ENCODE data around the gene PSMC2. TPM values are rescaled to one million over a fixed set of nuclear protein-coding genes. Genes with fewer than 3 reads are reported as not detected.
A peak's percentile ranks its signal among the peaks of the same experiment; 100 is the strongest.

PSMC2 gene
- polyA plus RNA-seq (ENCODE audit: insufficient read length in 10 of 10), result 100 to 1,000 TPM in 3 of 10 donors, 10 to 100 TPM in 7; 89.2 to 105 (median 96.8) TPM
- long read RNA-seq, donor 1, transcript PSMC2-201 (12 exons, 2,637 nt), result major isoform, 29 of 40 reads
- long read RNA-seq, donor 1, partial matches to known transcripts, result 10 of 40 reads
- long read RNA-seq, donor 1, other reads (novel, unspliced or antisense), result 0 of 40 reads
- long read RNA-seq, donor 2, transcript PSMC2-201 (12 exons, 2,637 nt), result major isoform, 21 of 32 reads
- long read RNA-seq, donor 2, partial matches to known transcripts, result 11 of 32 reads
- long read RNA-seq, donor 2, other reads (novel, unspliced or antisense), result 0 of 32 reads
- long read RNA-seq, donor 3, result 0 reads
- long read RNA-seq, donor 4, transcript PSMC2-201 (12 exons, 2,637 nt), result major isoform, 21 of 31 reads
- long read RNA-seq, donor 4, partial matches to known transcripts, result 9 of 31 reads
- long read RNA-seq, donor 4, other reads (novel, unspliced or antisense), result 0 of 31 reads
- long read RNA-seq, donor 5, transcript PSMC2-201 (12 exons, 2,637 nt), result major isoform, 19 of 42 reads
- long read RNA-seq, donor 5, partial matches to known transcripts, result 23 of 42 reads
- long read RNA-seq, donor 5, other reads (novel, unspliced or antisense), result 0 of 42 reads
- long read RNA-seq, donor 6, transcript PSMC2-201 (12 exons, 2,637 nt), result major isoform, 28 of 55 reads
- long read RNA-seq, donor 6, partial matches to known transcripts, result 27 of 55 reads
- long read RNA-seq, donor 6, other reads (novel, unspliced or antisense), result 0 of 55 reads
- long read RNA-seq, donor 7, transcript PSMC2-201 (12 exons, 2,637 nt), result major isoform, 23 of 28 reads
- long read RNA-seq, donor 7, partial matches to known transcripts, result 5 of 28 reads
- long read RNA-seq, donor 7, other reads (novel, unspliced or antisense), result 0 of 28 reads
- long read RNA-seq, donor 8, transcript PSMC2-201 (12 exons, 2,637 nt), result major isoform, 14 of 35 reads
- long read RNA-seq, donor 8, partial matches to known transcripts, result 21 of 35 reads
- long read RNA-seq, donor 8, other reads (novel, unspliced or antisense), result 0 of 35 reads
- long read RNA-seq, donor 9, partial matches to known transcripts, result 0 of 1 reads
- long read RNA-seq, donor 9, other reads (novel, unspliced or antisense), result 0 of 1 reads

DNA sequence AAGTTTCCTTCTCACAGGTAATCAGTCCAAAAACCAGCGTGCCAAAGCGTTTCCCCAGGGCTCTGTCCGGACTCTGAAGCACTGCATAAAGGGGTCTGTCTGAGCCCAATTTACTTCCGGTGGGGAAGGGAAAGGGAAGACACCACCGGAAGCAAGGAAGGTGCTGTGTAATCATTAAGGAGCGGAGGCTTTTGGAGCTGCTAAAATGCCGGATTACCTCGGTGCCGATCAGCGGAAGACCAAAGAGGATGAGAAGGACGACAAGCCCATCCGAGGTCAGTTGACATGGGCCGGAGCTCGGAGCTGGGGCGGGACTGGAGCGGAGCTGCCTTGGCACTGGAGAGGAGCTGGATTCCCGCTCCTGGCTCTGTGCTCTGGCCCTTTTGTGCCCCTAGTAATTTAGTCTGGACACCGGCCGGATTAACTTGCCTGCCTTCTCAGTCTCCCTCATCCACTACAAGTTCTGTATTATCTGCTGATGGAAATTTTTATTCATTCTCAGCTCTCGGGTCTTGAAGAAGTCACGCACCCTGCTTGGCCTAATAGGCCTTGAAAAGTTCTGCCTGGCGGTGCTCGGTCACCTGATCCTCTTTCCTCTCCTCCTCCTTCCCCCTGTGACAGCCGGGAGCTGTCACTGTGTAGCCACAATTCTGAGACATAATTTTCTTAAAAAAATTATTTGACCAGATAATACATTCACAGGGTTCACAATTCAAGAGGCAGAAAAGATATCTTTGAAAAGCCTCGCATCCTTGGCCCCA lies at the start of gene PSMC2:
Gene PSMC2 (plus strand): TSS at position 137 of the 761 bp plus-strand sequence. CDS start 69 bp downstream, at position 206.
- DNase-seq, result peak; percentile 93 to 98 (median 94)

DNA sequence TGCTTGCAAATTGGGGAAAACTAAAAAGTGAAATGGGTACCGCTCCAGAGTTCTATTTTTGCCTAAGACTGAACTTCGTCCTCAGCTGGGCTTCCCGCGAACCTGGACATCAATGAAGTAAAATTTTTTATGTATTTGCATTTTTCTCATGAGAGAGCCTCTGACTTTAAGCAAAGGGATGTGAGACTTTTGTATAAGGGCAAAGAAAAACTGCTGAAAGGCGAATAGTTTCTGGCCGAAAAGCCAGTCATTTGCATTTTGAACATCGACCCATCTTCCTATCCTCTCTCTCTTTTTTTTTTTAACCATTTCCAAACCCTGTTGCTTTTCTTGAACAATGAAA lies 49.6 kb upstream of the PSMC2 start:
- DNase-seq, result no peak

DNA sequence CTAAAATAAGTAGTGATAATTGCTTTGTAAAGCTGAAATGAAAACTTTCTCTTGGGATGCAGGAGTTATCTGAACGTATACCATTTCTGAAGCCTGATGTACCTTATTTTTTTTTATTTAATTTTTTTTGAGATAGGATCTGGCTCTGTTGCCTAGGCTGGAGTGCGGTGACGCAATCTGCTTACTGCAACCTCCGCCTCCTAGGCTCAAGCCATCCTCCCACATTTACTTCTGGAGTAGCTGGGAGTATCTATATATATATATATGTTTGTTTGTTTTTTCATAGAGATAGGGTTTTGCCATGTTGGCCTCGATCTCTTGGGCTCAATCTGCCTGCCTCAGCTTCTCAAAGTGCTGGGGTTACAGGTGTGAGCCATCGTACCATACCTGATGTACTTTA lies 47.8 kb upstream of the PSMC2 start:
- no peak for DNase-seq

DNA sequence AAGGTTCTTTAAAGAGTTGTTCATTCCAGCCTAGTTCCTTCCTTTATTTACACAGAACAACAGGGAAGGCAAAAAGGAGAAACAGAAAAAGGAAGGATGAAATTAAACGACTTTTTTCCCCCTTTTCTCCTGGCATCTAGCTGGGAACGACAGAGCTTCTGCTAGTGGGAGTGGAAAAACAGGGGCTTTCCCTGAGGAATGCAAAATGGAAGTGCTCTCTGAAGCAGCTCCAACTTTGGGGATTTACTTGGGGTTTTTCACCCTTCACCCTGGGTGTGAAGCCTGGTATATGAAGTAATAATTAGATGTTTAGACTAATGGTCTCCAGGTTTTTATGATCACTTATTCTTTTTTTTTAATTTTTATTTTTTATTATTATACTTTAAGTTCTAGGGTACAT lies 46.0 kb upstream of the PSMC2 start:
- no peak for DNase-seq

DNA sequence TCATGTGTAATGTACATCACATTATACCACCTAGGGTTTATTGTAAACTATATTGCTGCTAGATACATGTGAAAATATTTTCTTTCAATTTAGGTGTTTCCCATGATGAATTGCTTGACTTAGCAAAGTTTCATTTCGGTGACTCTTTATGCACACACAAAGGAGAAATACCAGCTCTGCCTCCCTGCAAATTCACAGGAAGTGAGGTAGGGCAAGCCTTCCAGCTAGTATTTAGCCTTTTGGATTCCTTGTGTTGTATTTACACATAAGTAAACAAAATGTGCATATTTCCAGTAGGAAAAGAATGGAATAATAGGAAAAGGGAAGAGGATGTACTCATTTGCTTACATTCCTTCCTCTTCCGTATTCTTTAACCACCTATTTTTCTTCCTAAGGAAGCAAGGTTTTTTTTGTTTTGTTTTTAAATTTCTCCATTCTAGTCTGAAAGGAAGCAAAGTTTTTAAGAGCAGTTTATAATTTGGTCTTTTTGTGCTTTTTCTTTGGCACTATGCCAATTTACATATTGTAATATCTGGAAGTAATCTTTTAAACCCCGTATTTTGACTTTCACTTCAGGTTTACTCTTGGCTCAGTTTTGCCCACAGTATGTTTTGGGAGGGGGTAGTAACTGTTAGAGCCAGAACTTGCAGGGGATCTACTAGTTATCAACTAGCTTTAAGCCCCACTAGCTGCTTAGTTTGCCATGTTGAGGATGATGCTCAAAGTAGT lies 39.8 kb upstream of the PSMC2 start:
- DNase-seq, result no peak

DNA sequence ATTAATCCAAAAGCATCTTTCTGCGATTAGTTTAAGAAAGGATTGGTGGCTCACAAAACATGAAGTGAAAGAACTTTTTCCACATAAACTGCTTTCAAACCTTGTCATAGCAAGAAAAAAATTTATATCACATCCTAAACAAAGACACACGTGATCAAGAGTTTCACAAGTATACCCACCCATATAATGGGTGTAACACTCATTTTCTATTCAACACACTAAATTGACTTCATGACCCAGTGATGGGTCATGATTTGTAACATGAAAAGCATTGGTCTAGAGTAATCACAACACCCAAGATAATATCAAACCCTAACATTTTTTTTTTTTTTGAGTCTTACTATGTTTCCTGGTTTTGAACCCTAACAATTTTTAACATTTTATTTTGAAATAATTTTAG lies 32.6 kb upstream of the PSMC2 start:
- no peak for DNase-seq

DNA sequence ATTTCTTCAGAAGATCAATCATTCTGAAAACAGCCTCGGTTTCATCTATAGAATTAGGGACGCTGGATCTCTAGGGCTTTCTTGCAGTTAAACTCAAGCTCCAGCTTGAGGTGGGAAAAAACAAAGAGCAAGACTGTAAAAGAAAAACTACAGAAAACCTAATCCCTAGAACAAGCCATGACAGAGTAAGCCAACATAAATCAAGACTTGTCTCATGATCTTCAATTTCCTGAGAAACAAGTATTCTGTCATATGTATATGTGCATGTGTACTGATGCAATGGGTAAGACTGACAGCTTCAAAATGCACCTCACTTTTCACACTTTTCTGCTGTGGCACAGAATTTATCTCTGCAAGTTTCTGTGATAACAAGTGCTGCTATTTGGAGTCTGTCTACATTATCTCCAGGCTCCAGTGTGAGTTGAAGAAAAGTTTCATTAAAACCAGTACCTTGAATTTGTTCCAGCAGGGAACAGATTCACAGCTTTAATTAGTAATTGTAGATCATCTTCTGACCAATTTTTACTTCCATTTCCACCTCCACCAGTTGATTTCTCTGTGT lies 31.0 kb upstream of the PSMC2 start:
- DNase-seq, result no peak

DNA sequence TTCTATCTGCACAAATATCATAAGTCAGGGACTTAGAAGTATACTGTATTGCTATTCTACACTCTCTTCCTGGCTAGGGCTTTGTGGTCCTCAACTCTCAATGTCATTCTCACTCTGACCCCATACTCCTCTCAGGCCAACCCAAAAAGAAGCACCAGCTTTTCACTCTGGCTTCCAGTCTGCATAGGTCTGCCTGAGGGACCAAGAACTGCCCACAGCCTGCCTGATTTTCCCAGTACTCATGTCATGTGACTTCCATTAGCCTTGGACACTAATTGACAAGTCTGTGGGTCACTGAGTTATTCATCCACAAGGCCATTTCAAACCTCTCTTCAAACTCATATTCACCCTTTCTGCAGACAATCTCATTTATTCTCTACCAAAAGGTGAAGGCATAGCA lies 30.4 kb upstream of the PSMC2 start:
- no peak for DNase-seq

DNA sequence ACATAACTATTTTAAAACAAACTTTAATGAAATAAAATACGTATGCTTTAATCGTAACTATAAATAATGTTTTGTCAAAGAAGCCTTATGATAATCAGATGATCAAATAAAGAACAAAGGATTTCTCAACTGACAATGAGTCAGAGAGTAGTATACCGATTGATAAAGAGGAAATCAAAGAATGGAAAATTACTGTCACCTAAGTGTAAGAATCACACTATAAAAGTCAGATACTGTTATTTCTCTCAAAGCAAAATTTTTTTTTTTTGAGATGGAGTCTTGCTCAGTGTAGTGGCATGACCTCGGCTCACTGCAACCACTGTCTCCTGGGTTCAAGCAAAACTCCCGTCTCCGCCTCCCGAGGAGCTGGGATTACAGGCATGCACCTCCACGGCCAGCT lies 21.7 kb upstream of the PSMC2 start:
- DNase-seq, result no peak

DNA sequence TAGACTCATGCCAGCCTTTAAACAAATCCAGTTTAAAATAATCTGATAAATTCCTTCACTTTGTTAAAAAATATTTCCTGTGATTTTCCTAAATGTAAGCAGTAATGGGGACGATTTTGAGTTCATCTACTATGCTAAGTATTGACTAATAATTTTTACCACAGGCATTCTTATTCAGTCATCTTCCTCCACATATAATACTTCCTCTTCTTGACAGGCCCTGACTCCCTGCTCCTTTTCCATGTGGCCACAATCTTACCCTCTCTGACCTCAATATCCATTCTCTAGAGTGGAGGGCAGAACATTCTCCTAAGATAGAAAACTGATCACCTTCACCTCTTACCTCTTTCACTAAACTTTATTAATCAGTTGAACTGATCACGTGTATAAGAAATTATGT lies 10.7 kb upstream of the PSMC2 start:
- no peak for DNase-seq

DNA sequence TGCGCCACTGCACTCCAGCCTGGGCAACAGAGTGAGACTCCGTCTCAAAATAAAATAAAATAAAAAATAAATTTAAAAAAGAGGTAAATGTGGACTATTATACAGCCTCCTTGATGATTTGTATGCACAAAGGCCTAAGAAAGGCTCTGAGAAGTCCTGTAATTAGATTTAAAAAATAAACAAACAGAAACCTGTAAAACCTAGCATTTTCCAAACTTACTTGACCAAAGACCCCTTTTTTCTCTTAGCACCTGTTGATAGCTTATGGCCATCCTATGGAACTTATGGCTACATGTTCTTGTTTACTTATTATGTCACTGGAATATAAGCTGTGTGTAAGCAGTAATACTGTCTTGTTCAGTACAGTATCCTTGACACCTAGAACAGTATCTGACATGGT lies 8.6 kb upstream of the PSMC2 start:
- no peak for DNase-seq

DNA sequence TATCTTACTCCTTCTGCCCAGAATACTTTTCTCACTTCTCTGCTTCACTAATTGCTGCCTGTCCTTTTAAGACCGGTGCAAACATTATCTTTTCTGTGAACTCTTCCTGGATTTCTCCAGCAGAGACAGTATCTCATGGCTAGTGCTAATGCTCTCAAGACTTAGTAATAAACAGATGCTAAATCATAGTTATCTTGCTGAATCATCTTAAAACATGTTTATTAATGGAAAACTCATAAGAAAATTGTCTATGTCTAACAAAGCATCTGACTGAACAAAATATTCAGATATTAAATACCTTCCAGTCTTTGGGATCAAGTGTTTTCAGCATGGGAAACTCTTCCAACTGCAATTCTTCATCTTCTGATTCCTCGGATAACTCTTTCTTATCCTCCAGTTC lies 6.0 kb upstream of the PSMC2 start:
- DNase-seq, result no peak

DNA sequence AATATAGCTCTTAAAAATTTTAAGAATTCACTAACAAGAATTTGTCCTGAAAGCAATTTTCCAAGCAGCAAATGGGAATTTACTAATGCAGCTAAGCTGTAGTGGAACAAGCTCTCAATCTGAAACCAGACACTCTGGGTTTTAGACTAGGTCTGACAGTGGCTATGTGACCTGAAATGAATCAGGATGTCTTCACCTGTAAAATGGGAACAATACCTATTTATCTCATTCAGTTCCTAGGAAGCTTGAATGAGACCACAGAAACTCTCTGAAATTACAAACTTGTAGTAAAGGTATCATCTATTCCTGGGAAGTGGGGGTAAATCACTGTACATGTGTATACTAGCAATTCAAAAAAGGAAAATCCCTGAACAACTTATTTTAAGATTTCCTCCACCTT lies 4.1 kb upstream of the PSMC2 start:
- no peak for DNase-seq

DNA sequence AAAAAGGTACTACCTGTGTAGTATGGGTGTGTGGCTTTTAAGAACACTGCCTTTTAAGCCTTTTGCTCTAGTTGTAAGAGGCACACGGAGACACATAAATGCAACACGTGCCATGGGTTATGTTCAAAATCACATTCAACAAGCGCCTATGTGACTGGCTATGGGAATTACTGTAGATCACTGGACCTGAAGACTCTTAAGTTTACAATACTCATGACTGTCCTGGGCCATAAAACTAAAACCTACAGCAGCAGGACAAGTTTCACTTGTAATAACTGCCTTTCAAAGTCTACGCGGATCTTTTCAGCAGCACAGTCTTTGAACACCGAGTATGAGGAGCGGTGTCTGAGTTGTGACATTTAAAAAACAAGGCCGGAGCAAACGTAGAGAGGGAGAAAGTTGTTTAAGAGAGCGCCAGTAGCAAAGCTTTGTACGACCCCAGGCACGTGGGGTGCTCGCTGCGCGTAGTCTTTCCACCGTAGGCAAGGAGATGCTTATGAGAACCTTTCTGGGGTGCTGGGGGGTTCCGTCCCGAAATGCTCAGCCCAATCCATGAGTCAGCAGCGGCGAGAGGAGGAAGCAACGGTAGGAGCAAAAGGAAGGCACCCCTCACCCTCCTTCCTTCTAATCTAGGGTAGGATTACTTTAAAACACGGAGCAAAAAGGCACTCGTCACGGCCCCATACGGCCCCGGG lies 3.5 kb upstream of the PSMC2 start:
- peak in 2 of 3 donors; percentile 3 to 8 for DNase-seq

DNA sequence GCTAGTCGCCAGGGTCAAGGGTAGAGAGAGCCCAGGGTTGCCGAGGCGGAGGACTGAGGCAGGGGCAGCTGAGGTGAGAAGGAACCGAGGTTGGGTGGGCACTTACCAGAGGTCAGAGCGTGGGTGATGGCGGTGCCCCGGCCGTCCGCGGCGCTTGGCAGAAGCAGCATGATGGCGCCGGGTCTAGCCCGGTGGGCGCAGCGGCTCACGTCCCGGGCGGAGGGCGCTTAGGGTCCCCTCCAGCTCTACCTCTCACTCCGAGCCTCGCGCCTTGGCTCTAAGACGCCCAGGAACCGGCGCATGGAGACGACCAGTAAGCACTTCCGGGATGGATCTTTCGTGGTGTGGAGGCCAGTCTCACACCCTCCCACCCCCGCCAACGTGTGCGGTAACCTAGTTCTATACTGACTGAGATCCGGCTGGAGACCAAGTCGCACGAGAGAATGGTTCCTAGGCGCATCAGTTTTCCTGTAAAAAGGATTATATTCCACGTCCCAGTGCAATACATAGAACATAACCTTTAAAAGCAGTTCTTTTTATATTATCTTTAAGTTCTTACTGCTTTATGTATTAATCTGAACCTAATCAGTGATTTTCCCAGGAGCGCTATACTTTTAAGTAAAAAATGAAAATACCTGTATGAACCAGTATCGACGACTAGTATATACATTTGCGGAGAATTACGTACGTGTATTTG lies 2.8 kb upstream of the PSMC2 start, which contains the start of gene DNAJC2:
Gene DNAJC2 (minus strand): TSS at position 315 of the 697 bp plus-strand sequence. CDS start 145 bp downstream, at position 170.
- peak; percentile 91 to 96 (median 93) for DNase-seq

DNA sequence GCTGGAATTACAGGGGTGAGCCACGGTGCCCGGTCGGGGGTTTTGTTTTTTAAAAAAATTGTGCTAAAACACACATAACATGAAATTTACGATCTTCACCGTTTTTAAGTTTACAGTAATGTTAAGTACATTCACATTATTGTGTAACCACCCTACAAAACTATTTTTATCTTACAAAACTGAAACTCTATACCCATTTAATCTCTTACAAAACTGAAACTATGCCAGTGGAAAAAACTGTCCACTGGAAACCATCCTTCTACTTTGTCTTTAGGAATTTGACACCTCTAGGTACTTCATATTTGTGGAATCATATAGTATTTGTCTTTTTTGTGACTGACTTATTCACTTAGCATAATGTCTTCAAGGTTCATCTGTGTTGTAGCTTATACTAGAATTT lies 1.0 kb upstream of the PSMC2 start:
- no peak for DNase-seq

DNA sequence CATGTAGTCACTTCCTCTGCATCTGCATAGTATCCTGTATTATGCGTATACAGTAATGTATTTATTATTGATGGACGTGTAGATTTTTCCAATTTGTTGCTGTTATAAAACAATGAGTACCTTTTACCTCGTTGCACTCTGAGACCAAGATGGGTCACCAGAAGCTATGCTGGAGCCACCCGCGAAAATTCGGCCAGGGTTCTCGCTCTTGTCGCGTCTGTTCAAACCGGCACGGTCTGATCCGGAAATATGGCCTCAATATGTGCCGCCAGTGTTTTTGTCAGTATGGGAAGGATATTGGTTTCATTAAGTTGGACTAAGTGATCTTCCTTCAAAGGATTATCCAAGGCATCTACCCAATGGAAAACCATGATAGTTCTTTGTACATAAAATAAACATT lies 1.0 kb downstream of the PSMC2 start:
- DNase-seq, result no peak

DNA sequence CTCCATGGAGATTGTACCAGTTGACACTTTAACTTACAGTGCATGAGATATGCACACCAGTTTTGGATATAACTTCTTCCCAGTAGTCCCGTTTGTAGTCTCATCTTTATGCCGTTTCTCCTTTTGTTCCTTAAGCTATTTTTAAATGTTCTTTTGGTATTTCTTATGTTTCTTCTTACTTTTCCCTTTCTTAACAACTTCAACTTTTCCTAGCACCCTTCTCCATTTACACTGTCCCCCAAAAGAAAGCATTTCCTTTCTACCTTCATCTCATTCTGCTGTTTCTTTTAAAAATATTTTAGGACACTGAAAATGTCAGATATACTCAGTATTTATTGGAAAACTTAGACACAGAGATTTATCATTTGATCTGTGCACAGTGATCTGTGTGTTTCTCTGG lies 1.5 kb downstream of the PSMC2 start:
- DNase-seq, result no peak

DNA sequence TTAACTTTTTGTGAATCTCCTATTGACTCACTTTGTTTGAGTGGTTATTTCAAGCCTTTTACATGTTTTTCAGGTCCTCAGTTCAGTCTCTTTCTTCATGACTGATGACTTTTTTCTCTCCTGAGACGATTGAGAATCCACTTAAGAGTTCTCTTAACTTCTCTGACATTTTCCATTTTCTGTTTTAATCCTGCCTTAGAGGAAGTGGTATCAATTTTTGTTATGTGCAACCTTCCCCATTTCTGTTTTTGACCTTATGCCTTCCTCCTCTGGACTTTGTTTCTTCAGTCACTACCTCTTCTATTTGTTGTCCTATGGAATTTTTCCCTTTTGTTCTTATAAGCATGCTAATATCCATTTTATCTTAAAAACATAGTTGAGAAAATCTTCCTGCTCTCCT lies 2.4 kb downstream of the PSMC2 start:
- no peak for DNase-seq
